Stomach smooth muscle (tissue), 2 donors: ENCODE measurements around the gene GSX1.
"Not testable (repeated sequence)": the region's sequence is repeated elsewhere in the genome, so short reads cannot be mapped to it uniquely, and the experiment has no call there.

ENCODE experiments used
- H3K27ac ChIP-seq: one replicate; pipeline ENCODE4 v1.7.0; 2013; ENCODE audit warnings: mild to moderate bottlenecking, low read length, inconsistent platforms
- H3K27me3 ChIP-seq, 2 donors: one replicate each; pipeline ENCODE4 v1.7.0; 2013; ENCODE audit warnings: low read length in 2 of 2; ENCODE audit not compliant: insufficient read depth in 2 of 2, control insufficient read depth in 1 of 2
- H3K36me3 ChIP-seq, 2 donors: one replicate each; pipeline ENCODE4 v1.7.0; 2013; ENCODE audit warnings: low read length in 2 of 2; ENCODE audit not compliant: control insufficient read depth in 2 of 2, insufficient read depth in 2 of 2
- H3K4me1 ChIP-seq: one replicate; pipeline ENCODE4 v1.7.0; 2013; ENCODE audit warnings: low read length; ENCODE audit not compliant: control insufficient read depth, insufficient read depth
- H3K4me3 ChIP-seq, 2 donors: one replicate each; pipeline ENCODE4 v1.7.0; 2013; ENCODE audit warnings: low read length in 2 of 2
- H3K9ac ChIP-seq, 2 donors: one replicate each; pipeline ENCODE4 v1.7.0; 2013; ENCODE audit warnings: low read length in 2 of 2, mild to moderate bottlenecking in 1 of 2
- H3K9me3 ChIP-seq, 2 donors: one replicate each; pipeline ENCODE4 v1.7.0; 2013; ENCODE audit warnings: low read length in 2 of 2; ENCODE audit not compliant: control insufficient read depth in 2 of 2
- donor health status: healthy.
- donor health status: Pancreatic carcinoma.

The GSX1 gene

GRCh38 chr13:27817832-27818231, 25.5 kb downstream of the GSX1 start:
- not testable (repeated sequence) for H3K9ac ChIP-seq

GRCh38 chr13:27820524-27821482, 28.5 kb downstream of the GSX1 start:
- H3K4me1 ChIP-seq = no peaks in the 10 kb centered on the region
- H3K4me3 ChIP-seq = no peak overlapping the region
- no peaks in the 10 kb centered on the region for H3K36me3 ChIP-seq
- H3K27ac ChIP-seq = no peak overlapping the region
- H3K9ac ChIP-seq = no peak overlapping the region
- no peaks in the 10 kb centered on the region for H3K9me3 ChIP-seq
- peaks cover 50 to 55% of the 10 kb centered on the region in 2 donors for H3K27me3 ChIP-seq

More at GRCh38 chr13:27817832-27818231, 25.5 kb downstream of the GSX1 start:
- H3K27me3 ChIP-seq = peaks cover 34 to 40% of the 10 kb centered on the region in 2 donors
- not testable (repeated sequence) for H3K36me3 ChIP-seq, H3K9me3 ChIP-seq, H3K4me1 ChIP-seq, H3K4me3 ChIP-seq, H3K27ac ChIP-seq

GRCh38 chr13:27821566-27821965, 29.3 kb downstream of the GSX1 start:
- H3K27ac ChIP-seq = no peak overlapping the region
- no peak overlapping the region for H3K4me3 ChIP-seq
- H3K9ac ChIP-seq = no peak overlapping the region
- peaks cover 5% of the 10 kb centered on the region for H3K4me1 ChIP-seq
- H3K27me3 ChIP-seq = peaks cover 46 to 55% of the 10 kb centered on the region in 2 donors
- no peaks in the 10 kb centered on the region for H3K36me3 ChIP-seq
- no peaks in the 10 kb centered on the region for H3K9me3 ChIP-seq

GRCh38 chr13:27822258-27822872, 30.1 kb downstream of the GSX1 start:
- Histone ChIP-seq H3K4me3 (no peak overlapping the region), H3K36me3 (no peaks in the 10 kb centered on the region), H3K9ac (no peak overlapping the region), H3K4me1 (peaks cover 7% of the 10 kb centered on the region), H3K9me3 (no peaks in the 10 kb centered on the region), H3K27me3 (peaks cover 45 to 59% of the 10 kb centered on the region in 2 donors), H3K27ac (no peak overlapping the region)

- Histone ChIP-seq H3K9ac (no peak overlapping the region), H3K4me1 (peaks cover 7% of the 10 kb centered on the region), H3K27me3 (peaks cover 45 to 60% of the 10 kb centered on the region in 2 donors), H3K36me3 (no peaks in the 10 kb centered on the region), H3K9me3 (no peaks in the 10 kb centered on the region), H3K27ac (no peak overlapping the region), H3K4me3 (no peak overlapping the region)
Observed at GRCh38 chr13:27822873-27823311, 30.6 kb downstream of the GSX1 start.

DNA sequence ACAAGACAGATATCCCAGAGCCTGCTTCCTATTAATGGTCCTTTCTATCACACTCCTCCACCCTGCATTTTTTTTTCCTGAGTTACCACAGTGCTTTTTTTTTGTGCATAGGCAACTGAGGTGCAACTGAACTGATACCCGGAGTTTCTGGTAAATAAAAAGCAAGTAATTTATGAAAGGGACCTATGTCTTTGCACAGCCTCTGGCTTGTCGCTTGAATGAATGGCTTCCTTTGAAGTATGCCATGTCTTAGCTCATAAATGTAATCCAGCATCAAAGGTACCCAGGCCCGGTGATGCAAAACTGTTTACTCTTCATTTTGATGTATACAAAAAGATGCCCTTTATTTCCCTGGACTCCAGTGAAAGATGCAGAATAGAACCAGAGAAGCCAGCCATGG, 31.8 kb downstream of the GSX1 start:
- H3K27ac ChIP-seq = no peak overlapping the region
- H3K27me3 ChIP-seq = peaks cover 42 to 57% of the 10 kb centered on the region in 2 donors
- no peaks in the 10 kb centered on the region for H3K9me3 ChIP-seq
- H3K36me3 ChIP-seq = no peaks in the 10 kb centered on the region
- no peak overlapping the region for H3K9ac ChIP-seq
- no peak overlapping the region for H3K4me3 ChIP-seq
- peaks cover 7% of the 10 kb centered on the region for H3K4me1 ChIP-seq

- no peak overlapping the region for H3K4me3 ChIP-seq
- no peak overlapping the region for H3K27ac ChIP-seq
- H3K4me1 ChIP-seq = peaks cover 10% of the 10 kb centered on the region
- H3K9me3 ChIP-seq = no peaks in the 10 kb centered on the region
- no peaks in the 10 kb centered on the region for H3K36me3 ChIP-seq
- H3K27me3 ChIP-seq = peaks cover 35 to 55% of the 10 kb centered on the region in 2 donors
- H3K9ac ChIP-seq = no peak overlapping the region
Observed at GRCh38 chr13:27825072-27825471, 32.8 kb downstream of the GSX1 start.

DNA sequence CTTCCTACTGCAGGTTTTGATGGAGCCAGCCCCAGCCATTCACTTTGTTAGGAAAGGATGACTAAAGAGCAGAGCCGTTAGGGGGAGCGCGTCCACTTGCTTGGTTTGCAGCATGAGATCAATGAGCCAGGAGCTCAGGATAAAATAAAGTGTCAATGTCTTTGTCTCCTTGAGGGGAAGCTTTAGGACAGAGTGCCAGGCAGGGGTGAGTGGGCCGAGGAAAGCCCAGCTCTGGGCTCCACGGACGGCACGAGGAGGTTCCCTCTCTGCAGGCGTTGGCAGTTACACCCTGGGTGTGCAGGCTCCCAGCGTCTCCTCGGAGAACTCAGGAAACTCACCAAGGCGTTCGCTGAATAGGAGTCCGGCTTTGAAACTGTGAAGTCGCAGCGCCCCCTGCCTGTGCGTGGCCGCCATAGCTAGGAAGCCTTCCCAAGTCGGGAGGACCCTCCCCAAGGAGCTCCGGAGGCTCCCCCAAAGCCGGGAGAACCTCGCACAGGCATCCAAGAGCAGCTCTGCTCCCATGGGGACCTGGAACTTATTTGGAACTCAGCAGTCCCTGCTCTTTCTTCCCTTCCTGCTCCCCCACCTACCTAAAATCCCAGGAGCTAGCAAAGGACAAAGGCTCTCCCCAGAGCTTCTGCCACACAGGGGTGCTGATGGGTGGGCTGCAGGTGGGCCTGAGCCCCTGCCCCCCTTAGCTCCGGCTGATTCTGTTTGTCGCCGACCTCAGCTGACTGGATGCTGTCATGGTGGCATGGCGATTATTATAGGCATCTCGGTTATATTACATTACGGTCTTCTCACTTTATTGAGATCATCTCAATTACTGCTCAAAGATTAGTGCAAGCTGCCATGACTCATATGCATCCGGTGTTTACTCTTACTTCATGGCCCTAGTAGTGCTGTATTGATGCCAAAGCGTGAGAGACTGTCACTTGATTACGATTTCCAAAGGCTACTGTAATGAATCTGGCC, 34.4 kb downstream of the GSX1 start:
- H3K4me1 ChIP-seq = peaks cover 11% of the 10 kb centered on the region
- H3K27me3 ChIP-seq = peaks cover 31 to 52% of the 10 kb centered on the region in 2 donors
- peak overlapping the region; percentile 44 to 71 for H3K4me3 ChIP-seq
- H3K9ac ChIP-seq = peak overlapping the region in 1 of 2 donors; percentile 11
- H3K36me3 ChIP-seq = no peaks in the 10 kb centered on the region
- H3K27ac ChIP-seq = no peak overlapping the region
- H3K9me3 ChIP-seq = no peaks in the 10 kb centered on the region

- H3K27me3 ChIP-seq = peaks cover 25 to 44% of the 10 kb centered on the region in 2 donors
- H3K27ac ChIP-seq = no peak overlapping the region
- H3K9me3 ChIP-seq = no peaks in the 10 kb centered on the region
- H3K9ac ChIP-seq = no peak overlapping the region
- H3K4me3 ChIP-seq = no peak overlapping the region
- no peaks in the 10 kb centered on the region for H3K36me3 ChIP-seq
- H3K4me1 ChIP-seq = peaks cover 11% of the 10 kb centered on the region
Observed at GRCh38 chr13:27827646-27828045, 35.4 kb downstream of the GSX1 start.

DNA sequence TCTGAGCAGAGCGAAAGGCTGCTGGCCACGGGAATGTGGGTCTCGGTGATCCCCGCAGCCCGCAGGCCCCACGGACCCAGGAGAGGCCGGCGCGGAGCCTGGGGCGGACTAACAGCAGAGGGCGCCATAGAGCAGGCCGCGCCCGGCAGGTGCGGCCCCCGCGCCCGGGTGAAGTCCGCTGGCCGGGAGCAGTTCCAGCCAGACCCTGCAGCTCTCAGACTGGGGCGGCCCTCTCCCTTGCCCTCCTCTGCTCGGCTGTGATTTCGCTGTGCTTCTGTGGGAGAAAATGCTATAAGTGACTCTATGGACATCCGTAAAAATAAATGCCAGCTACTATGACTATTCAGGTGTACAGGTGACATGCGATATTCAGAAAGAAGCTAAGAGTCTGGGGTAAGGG, 37.7 kb downstream of the GSX1 start:
- peak overlapping the region in 1 of 2 donors; percentile 58 for H3K4me3 ChIP-seq
- H3K9me3 ChIP-seq = no peaks in the 10 kb centered on the region
- H3K27me3 ChIP-seq = peaks cover 19 to 36% of the 10 kb centered on the region in 2 donors
- peaks cover 11% of the 10 kb centered on the region for H3K4me1 ChIP-seq
- no peaks in the 10 kb centered on the region for H3K36me3 ChIP-seq
- H3K27ac ChIP-seq = no peak overlapping the region
- H3K9ac ChIP-seq = no peak overlapping the region
